HG02943 (cell line): ENCODE measurements around the gene MAGI2.

Experiments
- ATAC-seq: cut with Tn5 transposase; IDR thresholded peaks from one replicate; pipeline ENCODE4 v1.9.1; 2021; ENCODE audit warnings: mild to moderate bottlenecking, low read depth, moderate library complexity; ENCODE audit not compliant: unreplicated experiment

Gene MAGI2

DNA sequence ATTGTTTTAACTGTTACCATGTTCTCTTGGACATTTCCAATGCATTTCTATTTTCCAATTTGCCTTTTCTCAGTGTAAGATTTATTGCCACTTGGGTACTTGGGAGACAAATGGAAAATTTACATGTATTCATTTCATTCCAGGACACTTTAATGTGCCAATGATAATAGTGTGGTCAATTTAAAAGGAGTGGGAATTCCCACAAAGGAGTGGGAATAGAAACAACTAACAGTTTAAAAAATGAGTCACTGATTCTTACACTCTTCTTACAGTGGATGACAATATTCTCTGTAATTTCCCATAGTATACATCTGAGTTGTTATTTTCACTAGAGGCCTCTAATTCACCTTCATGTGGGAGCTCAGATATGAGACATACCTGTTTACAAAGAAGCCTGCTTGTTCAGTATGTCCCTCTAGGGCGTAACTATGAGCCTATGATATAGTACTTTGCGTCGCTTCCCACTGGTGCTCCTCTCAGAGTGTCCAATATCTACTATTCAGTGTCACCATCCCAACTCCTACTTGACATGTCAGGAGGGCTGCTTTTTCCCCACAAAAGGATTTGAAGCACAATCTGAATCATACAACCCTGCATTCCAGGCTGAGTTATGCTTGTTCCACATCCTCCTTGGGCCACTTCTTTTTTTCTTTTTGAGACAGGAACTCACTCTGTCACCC lies 1353.6 kb downstream of the MAGI2 start:
- no peak for ATAC-seq

DNA sequence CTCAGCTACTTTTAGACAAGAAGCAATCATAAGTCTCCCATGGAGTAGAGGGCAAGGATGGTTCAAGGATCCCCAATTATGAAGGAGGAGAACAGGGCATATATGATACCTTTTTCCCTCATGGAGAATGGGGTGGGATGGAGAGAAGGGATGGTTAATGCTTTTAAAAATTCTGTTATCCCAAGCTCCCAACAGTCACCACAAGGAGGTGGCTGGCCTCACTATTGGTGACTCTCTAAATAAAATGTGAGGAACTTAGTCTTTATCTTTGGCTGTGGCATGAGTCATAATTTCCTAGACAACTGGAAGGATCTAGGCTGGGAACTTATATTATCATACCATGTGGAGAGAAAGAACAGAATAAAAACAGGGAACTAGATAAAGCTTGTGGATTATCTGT lies 1357.9 kb downstream of the MAGI2 start:
- no peak for ATAC-seq

DNA sequence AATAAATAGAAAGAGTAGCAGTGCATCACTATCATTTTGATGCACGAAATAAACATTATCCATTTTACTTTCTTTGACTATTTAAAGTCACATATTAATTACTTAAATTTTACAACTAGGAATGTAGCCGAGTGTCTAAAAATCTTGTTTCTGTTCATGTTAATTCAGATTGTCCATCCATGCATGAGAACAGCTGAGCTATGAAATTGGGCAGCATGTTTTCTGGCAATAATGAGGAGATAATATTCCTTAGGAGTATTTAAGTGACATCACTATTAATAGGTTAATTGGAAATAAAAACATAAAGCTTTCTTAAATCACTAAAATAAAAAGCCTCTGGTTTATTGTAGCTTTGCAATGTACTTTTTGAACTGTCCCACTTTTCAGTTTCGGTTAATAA lies 1361.1 kb downstream of the MAGI2 start:
- ATAC-seq = no peak

DNA sequence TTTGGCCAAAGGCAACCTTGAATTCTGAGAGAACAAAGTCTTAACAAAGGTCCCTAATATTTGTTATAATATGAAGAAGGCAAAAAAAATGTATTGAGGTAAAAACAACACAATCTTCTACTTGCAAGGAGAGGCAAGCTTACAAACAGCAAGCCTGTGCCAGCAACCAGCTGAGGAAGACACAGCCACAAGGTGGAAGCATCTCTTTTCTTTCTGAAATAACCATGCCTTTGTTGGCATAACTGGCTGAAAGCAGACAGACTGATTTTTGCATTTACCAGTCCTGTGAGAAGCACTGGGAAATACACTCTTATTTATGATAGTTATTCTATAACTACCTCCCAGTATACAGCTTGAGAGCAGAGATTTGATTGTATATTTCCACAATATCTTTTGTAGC lies 1362.9 kb downstream of the MAGI2 start:
- ATAC-seq = no peak

- no peak for ATAC-seq
These were observed 1369.9 kb downstream of the MAGI2 start for GRCh38 chr7:78083476-78084120.

GRCh38 chr7:78082556-78082955 lies 1370.9 kb downstream of the MAGI2 start:
- ATAC-seq = no peak

GRCh38 chr7:78081888-78082287 lies 1371.6 kb downstream of the MAGI2 start:
- ATAC-seq = no peak

DNA sequence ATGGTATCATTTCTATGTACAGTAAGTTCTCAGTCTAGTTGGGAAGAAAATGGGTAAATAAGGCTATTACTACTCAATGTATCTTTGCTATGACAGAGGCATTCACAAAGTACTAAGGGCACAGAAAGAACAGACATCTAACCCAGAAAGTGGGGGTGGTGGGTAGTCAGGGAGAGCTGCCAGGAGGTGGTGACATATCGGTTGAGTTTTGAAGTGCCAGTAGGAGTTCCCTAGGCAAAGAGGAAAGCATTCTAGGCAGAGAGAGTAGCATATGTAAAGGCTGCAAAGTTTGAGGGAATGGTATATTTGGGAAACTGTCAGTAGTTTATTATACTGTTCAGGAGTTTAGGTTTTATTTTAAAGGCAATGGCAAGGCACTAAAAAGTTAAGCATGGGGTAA lies 1372.1 kb downstream of the MAGI2 start:
- ATAC-seq = no peak

DNA sequence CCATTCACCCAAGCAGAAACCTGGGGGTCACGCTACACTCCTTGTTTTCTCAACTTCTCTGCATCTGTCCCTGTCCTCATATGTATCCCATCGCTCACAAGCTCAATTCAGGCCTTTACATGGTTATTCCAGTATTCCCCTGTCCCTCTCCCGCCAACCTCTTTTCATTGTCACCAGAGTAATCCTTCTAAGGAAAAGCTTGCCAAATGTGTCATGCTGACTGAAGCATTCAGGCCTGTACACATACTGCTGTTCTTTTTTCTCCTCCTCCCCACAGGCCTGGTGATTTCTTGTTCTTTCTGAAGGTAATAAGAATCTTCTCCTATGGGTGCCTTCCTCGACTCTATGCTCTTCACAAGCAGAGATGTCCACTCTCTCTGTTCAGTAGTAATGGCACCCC lies 1372.7 kb downstream of the MAGI2 start:
- ATAC-seq = no peak

DNA sequence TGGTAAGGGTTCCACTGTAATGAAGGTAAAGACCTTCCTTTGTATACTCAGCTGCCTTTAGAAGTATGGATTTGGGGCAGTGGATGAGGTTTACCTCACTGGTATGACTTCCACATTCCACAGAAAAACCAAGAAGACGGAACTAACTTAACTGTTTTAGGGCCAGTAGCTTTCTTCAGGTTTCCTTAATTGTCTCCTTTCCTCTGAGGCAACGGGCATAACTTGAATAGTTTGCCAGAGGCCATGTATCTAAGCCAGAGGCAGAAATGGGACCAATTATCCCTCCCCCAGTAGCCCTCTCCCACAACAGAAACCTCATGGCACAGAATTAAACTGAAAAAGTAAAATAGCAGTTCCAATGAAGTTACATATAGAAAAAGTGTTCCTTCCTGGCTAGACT lies 1373.2 kb downstream of the MAGI2 start:
- ATAC-seq = no peak

GRCh38 chr7:78074713-78075112 lies 1378.8 kb downstream of the MAGI2 start:
- no peak for ATAC-seq

DNA sequence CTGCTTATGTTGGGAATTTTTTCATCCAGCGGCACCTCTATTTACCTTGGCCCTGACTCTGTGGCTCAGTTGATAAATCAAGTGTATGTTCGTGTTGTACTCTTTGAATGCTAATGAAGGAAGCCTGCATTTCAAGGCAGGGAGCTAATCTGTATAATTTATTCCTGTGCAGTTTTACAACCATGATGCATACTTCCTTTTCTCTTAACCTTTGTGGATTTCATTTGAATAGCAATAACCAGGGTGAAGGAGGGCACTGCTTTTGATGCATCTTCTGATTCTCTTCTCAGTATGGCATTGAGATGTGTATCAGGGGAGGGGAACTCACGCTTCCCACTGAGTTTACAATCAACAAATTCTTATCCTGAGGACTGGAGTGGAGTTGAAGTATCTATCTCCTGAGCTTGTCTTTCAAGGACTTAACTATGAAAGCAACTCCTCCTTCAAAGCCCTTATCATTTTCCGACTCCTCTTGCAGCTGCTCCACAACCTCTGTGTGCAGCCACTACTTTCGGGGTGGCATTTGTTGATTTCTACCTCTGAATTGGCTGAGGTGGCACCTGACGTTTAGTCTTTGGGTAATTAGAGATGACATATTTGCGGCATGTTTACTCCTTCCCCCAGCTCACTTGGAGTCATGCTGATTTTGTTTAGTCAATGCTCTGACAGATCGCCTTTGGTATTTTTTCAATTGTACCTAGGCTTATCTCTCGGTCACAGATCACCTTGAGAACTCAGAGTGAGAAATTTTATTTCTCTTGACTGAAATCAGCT lies 1379.7 kb downstream of the MAGI2 start:
- no peak for ATAC-seq

DNA sequence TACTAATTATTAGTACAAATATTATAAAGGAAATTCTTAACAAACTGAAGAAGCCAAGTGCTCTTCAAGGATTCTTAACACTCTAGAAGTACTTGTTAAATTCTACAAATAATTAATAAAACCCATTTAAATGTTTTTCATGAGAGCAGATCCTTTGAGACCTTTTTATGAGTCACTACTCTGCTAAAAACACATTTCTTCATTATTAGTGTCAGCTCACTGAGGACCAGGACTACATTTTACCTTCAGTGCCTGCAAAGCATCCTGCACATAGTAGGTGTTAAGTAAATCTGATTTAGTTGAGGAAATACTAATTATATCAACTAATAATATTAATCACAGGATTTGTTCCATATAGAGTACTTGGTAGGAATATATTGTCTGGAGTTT lies 1381.3 kb downstream of the MAGI2 start:
- ATAC-seq = no peak

- no peak for ATAC-seq
These were observed 1381.8 kb downstream of the MAGI2 start for GRCh38 chr7:78071491-78072200.

DNA sequence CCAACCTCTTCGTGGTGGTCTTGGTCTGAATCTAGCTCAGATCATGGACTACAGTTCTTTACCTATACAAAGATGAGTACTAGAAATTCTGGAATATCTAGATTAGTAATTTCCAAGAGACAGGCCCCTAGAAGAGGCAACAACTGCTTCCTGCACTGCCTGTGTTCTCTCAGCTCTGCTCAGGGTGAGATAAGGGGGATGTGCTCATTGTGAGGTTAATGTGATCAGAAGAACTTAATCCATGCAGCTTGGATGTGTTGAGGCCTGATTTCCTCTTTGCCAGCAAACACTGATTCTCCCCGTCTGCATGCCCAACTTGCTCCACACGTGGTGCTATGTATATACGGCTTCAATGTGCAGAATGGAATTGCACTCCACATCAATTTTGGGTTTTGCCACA lies 1386.9 kb downstream of the MAGI2 start:
- ATAC-seq = no peak

DNA sequence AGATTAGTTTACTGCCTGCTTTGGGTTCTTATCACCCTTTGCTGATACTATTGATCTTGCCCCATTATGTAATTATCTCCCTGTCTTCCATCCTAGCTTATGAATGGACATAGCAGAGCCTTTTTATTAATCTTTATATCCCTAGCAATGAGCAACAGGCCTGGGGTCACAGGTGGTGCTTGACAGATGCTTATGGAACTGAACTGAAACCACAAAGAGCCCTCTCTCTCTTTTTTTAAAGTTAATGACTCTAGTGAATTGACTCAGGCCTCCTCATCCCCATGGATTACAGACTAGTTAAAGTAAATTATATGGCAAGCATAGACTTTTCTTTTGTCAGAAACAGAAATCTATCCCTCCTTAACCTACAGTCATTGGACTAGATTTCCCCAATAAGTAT lies 1389.7 kb downstream of the MAGI2 start:
- no peak for ATAC-seq

GRCh38 chr7:78062214-78062613 lies 1391.3 kb downstream of the MAGI2 start:
- ATAC-seq = no peak

- ATAC-seq = no peak
These were observed 1395.9 kb downstream of the MAGI2 start for GRCh38 chr7:78057571-78057970.

GRCh38 chr7:78055599-78055998 lies 1397.9 kb downstream of the MAGI2 start:
- ATAC-seq = no peak

DNA sequence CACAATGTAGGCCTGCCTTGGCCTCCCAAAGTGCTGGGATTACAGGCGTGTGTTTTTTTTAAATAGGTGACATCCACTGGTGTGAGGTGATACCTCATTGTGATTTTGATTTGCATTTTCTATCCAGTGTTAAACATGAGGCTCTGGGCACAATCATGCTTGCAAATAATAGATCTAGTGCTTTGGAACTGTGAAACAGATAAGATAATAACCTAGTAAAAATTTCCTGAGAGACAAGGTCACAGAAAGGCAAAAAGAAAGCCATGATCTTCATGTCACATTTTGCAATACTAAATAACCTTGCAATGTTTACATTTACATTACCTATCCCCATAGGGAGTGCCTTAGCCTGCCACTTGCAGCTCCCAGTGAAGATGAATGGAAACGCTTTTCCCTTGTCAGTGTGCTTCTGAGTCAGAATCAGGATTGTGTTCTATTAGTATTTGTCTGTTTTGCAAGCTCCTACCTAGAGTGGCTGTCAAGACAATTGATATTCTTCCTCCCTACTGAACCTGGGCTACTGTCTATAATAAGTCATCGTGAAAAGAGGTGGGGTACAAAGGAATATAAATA lies 1398.4 kb downstream of the MAGI2 start:
- no peak for ATAC-seq

GRCh38 chr7:78052112-78052511 lies 1401.4 kb downstream of the MAGI2 start:
- no peak for ATAC-seq
